SJCRH30 (cell line): ENCODE results near the gene CCT3. TPM values are rescaled to one million over a fixed set of nuclear protein-coding genes. Genes with fewer than 3 reads are reported as not detected.

Source experiments
- DNase-seq, 2 experiments: peaks; one replicate each; pipeline ENCODE4 v3.0.0-alpha.2; 2015 to 2020
- H3K27ac ChIP-seq: fragments of 250-450 bp; sonication (Bioruptor Pico); 2 replicates; pipeline ENCODE4 v1.5.1; 2020; ENCODE audit warnings: mild to moderate bottlenecking, moderate library complexity
- H3K27me3 ChIP-seq: fragments of 250-450 bp; sonication (Bioruptor Pico); 2 replicates; pipeline ENCODE4 v1.5.1; 2020; ENCODE audit warnings: mild to moderate bottlenecking, moderate library complexity
- H3K36me3 ChIP-seq: fragments of 250-450 bp; sonication (Bioruptor Pico); 2 replicates; pipeline ENCODE4 v1.5.1; 2020; ENCODE audit warnings: mild to moderate bottlenecking, moderate library complexity
- H3K4me1 ChIP-seq: fragments of 250-450 bp; sonication (Bioruptor Pico); 2 replicates; pipeline ENCODE4 v1.5.1; 2020; ENCODE audit warnings: mild to moderate bottlenecking, moderate library complexity
- H3K4me3 ChIP-seq: fragments of 250-450 bp; sonication (Bioruptor Pico); 2 replicates; pipeline ENCODE4 v1.5.1; 2020; ENCODE audit warnings: mild to moderate bottlenecking, moderate library complexity
- H3K9me3 ChIP-seq: fragments of 250-450 bp; sonication (Bioruptor Pico); replicated peaks from 2 replicates; pipeline ENCODE4 v1.5.1; 2020; ENCODE audit warnings: mild to moderate bottlenecking, moderate library complexity
- total RNA-seq: library from RNA; depleted of rRNA; stranded (reverse); fragments of >200 nt; shearing (Covaris generic); gene quantifications from 2 replicates; pipeline ENCODE4 v1.2.3, GENCODE V29; 2014; rRNA removed

The CCT3 gene
- total RNA-seq, 1 experiment from 2014 or later = 313 TPM

- H3K36me3 ChIP-seq = peaks cover 71% of the 10 kb centered on the region
- no peak for DNase-seq
Measured at GRCh38 chr1:156259805-156260204, 78.3 kb downstream of the CCT3 start.

More at GRCh38 chr1:156259805-156260204, 78.3 kb downstream of the CCT3 start:
- Histone ChIP-seq H3K9me3 (no peaks in the 10 kb centered on the region), H3K4me1 (peaks cover 13% of the 10 kb centered on the region), H3K4me3 (no peak overlapping the region), H3K27me3 (no peaks in the 10 kb centered on the region), H3K27ac (no peak overlapping the region)

Other genes with a start within 250 kb of the CCT3 start
- 113 and 114 TPM in 2 replicates for gene LMNA, start 223.6 kb downstream of the CCT3 start, total RNA-seq
- gene SEMA4A, start 184.7 kb downstream of the CCT3 start, total RNA-seq = 1.2 and 2.1 TPM in 2 replicates
- gene SLC25A44, start 144.2 kb downstream of the CCT3 start, total RNA-seq = 12.3 and 12.9 TPM in 2 replicates
- 59.7 and 63.5 TPM in 2 replicates for gene PMF1, start 125.3 kb downstream of the CCT3 start, total RNA-seq
- 0.18 and 0.38 TPM in 2 replicates for gene BGLAP, start 96.1 kb downstream of the CCT3 start, total RNA-seq
- gene PAQR6, start 90.2 kb downstream of the CCT3 start, total RNA-seq = 1.2 and 1.7 TPM in 2 replicates
- gene SMG5, start 55.5 kb downstream of the CCT3 start, total RNA-seq = 70.3 and 74.2 TPM in 2 replicates
- gene TMEM79, start 54.0 kb downstream of the CCT3 start, total RNA-seq = 2.6 and 2.7 TPM in 2 replicates
- 4.7 and 6.1 TPM in 2 replicates for gene GLMP, start 42.6 kb downstream of the CCT3 start, total RNA-seq
- gene VHLL, start 39.0 kb downstream of the CCT3 start, total RNA-seq = 0.63 TPM in 1 of 2 replicates, not detected in the other
- 0.36 TPM in 1 of 2 replicates, not detected in the other for gene TSACC, start 234 bp upstream of the CCT3 start, total RNA-seq
- not detected in 2 replicates for gene RHBG, start 30.9 kb upstream of the CCT3 start, total RNA-seq
- gene MEF2D, start 162.5 kb upstream of the CCT3 start, total RNA-seq = 10.0 and 13.3 TPM in 2 replicates
- 16.8 and 21.3 TPM in 2 replicates for gene IQGAP3, start 234.3 kb upstream of the CCT3 start, total RNA-seq
- gene TTC24, start 241.4 kb upstream of the CCT3 start, total RNA-seq = not detected in 2 replicates